GM12801 (cell line): ENCODE measurements around the gene MAPKAP1.

Experiments used
- CTCF ChIP-seq: IDR thresholded peaks from one replicate; pipeline ENCODE4 v1.5.1; 2011; ENCODE audit warnings: control low read depth; ENCODE audit not compliant: insufficient read length; ENCODE audit errors: extremely low read depth

The MAPKAP1 gene

GRCh38 chr9:125609744-125610143 is 97.3 kb downstream of the MAPKAP1 start:
- no peak for TF ChIP-seq CTCF

GRCh38 chr9:125608489-125609224 is 98.4 kb downstream of the MAPKAP1 start:
- TF ChIP-seq CTCF, result no peak

DNA sequence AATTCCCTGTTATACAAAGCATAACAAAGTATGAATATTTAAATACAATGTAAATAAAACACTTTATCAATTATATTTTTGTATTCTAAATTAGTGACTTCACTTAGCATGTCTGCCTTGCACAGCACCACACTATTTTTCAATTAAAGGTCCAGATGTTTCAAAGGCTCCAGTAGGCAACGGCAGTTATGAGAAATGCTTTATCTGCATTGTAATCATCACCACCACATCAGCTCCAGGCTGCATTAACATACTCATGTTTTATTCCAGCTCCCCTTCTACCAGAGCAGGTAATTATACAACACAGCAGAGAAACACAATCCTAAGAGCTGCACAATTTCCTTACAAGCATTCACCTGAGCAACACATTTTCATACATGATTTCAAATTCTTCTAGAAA is 102.8 kb downstream of the MAPKAP1 start:
- TF ChIP-seq CTCF, result no peak

- no peak for TF ChIP-seq CTCF
Measured at GRCh38 chr9:125603478-125604021, 103.5 kb downstream of the MAPKAP1 start.

DNA sequence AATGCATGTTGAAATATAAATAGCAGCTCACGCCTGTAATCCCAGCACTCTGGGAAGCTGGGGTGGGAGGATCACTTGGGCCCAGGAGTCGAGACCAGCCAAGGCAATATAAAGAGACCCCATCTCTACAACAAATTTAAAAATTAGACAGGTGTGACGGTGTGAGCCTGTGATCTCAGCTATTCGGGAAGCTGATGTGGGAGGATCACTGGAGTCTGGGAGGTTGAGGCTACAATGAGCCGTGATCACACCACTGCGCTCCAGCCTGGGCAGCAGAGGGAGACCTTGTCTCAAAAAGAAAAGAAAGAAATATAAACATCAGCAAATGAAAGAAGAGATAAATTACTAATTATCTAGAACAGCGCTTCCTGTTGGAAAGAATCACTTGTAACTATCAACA is 105.0 kb downstream of the MAPKAP1 start:
- no peak for TF ChIP-seq CTCF

DNA sequence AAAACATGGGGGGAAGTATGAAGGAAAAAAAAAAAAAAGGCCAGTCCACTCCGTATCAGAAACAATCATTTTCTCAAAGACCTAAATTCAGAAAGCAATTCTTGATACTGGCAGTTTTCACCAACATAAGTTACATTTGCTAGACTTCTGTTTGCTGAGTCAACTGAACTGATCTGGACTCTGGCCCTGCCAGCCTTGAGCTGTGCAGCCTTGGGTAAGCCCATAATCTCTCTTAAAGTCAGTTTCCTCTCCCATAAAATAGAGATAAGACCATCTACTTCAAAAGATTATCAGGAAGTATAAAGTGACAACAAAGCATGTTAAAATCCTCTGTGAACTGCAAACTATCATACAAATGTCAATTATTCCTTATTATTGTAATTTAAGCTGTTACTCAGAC is 106.8 kb downstream of the MAPKAP1 start:
- no peak for TF ChIP-seq CTCF

GRCh38 chr9:125594223-125594610 is 112.8 kb downstream of the MAPKAP1 start:
- no peak for TF ChIP-seq CTCF
